HG02798 (cell line): ENCODE results near the gene LETMD1.
A peak's percentile ranks its signal among the peaks of the same experiment; 100 is the strongest.
"Not testable (repeated sequence)": the region's sequence is repeated elsewhere in the genome, so short reads cannot be mapped to it uniquely, and the experiment has no call there.

Source experiments
- ATAC-seq: cut with Tn5 transposase; IDR thresholded peaks from one replicate; pipeline ENCODE4 v1.9.1; 2021; ENCODE audit warnings: mild to moderate bottlenecking; ENCODE audit not compliant: unreplicated experiment, poor library complexity

Gene LETMD1

GRCh38 chr12:51075390-51075789 is 27.3 kb downstream of the LETMD1 start:
- ATAC-seq = no peak

- no peak for ATAC-seq
These were observed 28.3 kb downstream of the LETMD1 start for GRCh38 chr12:51076236-51076930.

GRCh38 chr12:51077930-51078329 is 29.8 kb downstream of the LETMD1 start:
- no peak for ATAC-seq

DNA sequence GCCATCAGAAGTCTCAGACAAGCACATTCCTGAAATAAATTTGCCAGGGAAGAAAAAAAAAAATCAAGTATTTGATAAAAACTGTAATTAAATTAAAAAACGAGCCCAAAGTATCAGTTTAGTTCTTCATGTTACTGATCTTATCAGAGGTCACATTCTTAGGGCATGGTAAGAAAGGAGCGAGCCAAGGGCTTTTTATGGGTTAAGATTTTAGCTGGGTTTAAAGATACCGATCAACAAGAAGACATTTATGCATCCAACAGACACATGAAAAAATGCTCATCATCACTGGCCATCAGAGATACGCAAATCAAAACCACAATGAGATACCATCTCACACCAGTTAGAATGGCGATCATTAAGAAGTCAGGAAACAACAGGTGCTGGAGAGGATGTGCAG is 30.2 kb downstream of the LETMD1 start:
- ATAC-seq = not testable (repeated sequence)

DNA sequence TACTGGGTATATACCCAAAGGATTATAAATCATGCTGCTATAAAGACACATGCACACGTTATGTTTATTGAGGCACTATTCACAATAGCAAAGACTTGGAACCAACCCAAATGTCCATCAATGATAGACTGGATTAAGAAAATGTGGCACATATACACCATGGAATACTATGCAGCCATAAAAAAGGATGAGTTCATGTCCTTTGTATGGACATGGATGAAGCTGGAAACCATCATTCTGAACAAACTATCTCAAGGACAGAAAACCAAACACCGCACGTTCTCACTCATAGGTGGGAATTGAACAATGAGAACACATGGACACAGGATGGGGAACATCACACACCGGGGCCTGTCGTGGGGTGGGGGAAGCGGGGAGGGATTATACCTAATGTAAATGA is 30.7 kb downstream of the LETMD1 start:
- not testable (repeated sequence) for ATAC-seq

GRCh38 chr12:51080136-51080535 is 32.0 kb downstream of the LETMD1 start:
- ATAC-seq = no peak

GRCh38 chr12:51081421-51081820 is 33.3 kb downstream of the LETMD1 start:
- ATAC-seq = no peak

GRCh38 chr12:51082561-51083125 is 34.5 kb downstream of the LETMD1 start:
- ATAC-seq = peak; percentile 5

GRCh38 chr12:51083126-51083833 is 35.2 kb downstream of the LETMD1 start, which contains the start of gene CSRNP2:
Gene CSRNP2 (minus strand): TSS chr12:51083596. CDS start chr12:51076561, 7,035 bp downstream.
- ATAC-seq = peak; percentile 96

DNA sequence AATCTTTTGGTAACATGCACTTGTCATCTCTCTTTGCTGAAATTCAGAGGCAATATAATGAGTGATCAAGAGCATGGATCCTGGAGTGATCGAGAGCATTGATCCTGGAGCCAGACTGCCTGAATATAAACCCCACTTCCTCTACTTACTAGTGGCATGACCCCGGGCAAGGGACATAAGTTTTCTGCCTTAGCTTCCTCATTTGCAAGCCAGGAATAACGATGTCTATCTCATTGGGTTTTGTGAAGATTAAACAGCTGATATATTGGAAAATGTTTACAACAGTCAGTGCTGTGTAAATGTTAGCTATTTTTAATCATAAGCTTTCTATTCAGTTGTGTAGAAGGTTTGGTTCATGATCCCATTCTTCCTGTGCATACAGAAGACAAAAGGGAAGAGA is 37.6 kb downstream of the LETMD1 start:
- ATAC-seq = no peak

GRCh38 chr12:51086933-51087332 is 38.8 kb downstream of the LETMD1 start:
- no peak for ATAC-seq

DNA sequence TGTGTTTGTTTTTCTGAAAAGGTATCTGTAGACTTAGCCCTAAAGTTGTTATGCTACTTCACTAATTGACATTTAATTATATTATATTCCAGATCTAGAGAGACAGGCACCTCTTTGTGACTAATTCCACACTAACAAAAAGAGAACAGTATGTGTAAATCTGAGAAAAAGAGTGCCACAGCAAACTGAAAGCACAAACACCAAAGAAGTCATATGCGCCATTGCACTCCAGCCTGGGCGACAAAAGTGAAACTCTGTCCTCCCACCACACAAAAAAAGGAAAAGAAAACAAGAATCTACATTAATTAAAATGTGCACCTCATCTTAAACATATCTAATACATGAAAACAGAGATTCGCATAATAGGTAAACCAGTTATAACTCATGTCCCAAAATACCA is 39.7 kb downstream of the LETMD1 start:
- no peak for ATAC-seq

- no peak for ATAC-seq
These were observed 42.6 kb downstream of the LETMD1 start for GRCh38 chr12:51090705-51091229.

DNA sequence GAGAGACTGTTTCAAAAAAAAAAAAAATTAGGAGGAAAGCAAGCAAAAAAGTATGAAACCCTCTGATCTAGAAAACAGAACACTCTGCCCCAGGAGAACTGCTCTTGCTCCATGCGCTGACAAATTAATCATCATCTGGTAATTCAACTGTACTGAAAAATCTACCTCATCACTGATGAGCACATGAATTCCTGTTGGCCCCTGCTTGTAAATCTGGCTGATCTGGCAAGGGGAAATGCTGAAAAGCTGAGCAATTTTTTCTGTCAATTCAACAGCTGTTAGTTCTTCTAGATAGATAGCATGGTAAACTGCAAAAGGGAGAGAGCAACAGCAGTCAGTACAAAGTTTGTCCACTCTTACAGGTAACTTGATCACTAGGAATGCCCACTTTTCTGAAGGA is 50.5 kb downstream of the LETMD1 start:
- ATAC-seq = no peak

DNA sequence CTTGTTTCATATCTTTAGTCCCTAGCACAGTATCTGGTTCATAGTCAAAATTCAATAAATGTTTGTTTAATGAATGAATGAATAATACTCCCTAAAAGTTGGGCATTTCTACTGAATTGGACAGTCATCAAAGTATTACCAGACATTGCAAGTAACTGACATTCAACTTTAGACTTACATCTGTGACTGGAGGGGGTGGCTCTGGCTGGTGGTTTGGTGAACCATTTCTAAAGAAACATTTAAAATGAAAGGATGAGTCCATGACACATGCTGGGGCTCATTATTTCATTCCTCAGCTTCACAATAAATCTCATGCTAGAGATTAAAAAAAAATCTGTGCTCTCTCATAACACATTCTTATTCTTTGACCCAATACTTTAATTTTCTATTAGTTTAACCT is 55.9 kb downstream of the LETMD1 start:
- no peak for ATAC-seq

- ATAC-seq = no peak
These were observed 60.0 kb downstream of the LETMD1 start for GRCh38 chr12:51108136-51108535.
